Activated CD8-positive, alpha-beta memory T cell treated with anti-CD3 and anti-CD28 coated beads for 24 hours (primary cell): ENCODE measurements around the gene DYNLT1.

Experiments used
- DNase-seq: peaks from one replicate; pipeline ENCODE4 v3.0.0-alpha.2; 2020

DYNLT1 gene

DNA sequence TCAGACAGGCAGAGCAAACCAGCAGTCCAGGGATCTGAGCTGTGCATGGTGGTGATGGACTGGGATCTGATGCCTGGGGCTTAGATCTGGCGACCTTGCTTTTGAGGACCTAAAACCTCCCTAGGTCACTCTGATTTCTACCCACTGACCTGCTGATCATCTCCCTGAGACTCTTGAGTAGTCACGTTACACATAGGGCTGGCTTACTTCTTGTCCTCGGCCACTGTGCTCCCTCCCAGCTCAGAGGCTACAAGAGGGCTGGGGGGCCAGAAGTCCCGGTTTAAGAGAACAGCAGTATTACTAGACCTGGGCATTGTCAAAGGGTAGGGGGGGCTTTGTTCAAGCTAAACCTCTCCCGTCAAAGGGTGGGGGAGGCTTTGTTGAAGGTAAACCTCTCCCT is 5.5 kb downstream of the DYNLT1 start:
- DNase-seq, result peak; percentile 47

DNA sequence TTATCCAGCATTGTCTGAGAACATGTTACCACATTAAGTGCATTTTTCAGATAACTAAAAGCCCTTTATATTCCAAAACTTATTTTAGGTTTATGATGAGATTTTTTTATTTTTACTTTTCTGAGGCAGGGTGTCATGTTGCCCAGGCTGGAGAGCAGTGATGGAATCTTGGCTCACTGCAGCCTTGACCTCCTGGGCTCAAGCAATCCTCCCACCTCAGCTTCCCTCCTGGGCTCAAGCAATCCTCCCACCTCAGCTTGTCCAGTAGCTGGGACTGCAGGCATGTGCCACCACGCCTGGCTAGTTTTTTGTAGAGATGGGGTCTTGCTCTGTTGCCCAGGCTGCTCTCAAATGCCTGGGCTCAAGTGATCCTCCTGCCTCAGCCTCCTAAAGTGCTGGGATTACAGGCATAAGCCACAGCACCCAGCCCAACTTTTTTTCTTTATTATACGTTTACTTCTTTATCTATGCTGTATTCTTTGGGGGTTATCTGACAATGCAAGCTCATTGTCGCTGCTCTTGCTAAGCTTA is 6.2 kb downstream of the DYNLT1 start:
- peak; percentile 45 for DNase-seq

DNA sequence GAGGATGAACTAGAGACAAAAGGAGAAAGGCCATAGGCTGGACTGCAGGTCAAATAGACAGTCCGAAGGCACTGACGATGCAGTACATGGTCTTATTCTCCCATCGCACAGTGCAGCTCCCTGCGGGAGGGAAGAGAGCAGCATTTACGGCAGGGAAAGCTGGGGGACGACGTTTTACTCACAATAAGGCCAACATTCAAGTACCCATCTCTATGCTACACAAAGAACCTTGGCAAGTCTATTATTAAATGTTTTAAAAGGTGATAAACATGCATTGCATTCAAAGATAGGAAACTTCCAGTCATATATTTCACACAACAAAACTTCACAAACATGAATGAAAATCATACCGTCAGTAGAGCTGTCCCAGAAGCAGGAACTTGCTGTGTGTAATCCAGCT is 7.8 kb downstream of the DYNLT1 start:
- no peak for DNase-seq

DNA sequence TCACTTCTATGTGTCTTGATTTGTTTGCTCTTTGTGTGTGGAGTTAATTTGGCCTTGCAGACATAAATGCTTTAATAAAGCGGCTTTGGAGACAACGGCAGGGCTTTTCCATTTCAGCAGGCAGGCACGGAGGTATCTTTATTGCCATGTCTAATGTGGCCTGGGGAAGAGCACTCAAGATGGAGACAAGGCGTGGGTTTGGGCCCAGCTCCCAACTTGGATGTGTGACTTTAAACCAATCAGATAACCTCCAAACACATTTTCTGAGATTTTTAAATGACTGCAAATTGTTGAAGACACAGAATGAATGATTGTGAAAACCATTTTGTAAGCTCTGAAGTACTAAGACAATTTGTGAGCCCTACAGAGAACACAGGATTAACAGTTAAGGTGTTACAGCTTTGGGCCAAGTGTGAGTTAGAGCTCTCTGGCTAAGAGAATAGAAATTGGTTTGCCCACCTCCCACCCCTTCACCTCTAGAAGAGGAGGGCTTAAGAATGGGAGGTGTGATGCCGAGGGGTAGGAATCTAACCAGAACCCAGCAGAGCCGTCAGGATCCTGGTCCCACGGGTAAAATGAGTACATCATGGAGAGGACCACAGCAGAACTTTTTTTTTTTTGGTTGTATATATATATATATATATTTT is 9.0 kb downstream of the DYNLT1 start:
- DNase-seq, result no peak

DNA sequence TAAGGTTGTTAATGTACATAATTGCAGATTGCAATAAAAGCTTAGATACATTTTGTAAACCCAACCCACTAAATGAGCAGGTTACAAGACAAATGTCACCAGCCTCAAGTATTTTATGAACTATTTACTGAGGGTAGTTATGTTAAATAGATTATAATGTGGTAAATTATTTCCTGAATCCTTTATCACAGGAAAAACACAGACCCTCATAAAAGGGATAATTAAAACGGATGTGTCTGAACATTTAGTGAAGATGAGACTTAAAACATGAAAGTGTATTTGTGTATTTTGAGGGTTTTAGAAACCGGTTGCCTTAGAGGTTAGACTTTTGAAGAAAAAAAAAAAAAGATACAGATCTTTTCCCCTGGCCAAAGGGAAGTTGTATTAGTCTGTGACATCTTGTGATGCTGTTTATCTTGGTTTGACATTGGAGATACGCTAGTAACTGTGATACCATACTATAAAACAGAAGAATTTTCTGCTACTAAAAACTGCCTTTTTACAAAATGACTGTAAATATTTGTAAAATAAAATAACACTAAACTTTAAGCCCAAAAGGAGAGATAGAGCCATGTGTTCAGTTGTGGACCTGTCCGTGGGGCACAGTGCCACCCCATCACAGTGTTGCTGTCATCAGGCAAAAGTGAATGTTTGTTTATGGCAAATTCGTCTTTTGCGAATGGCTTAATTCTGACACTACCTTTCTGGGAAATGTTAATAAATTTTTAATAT is 9.7 kb downstream of the DYNLT1 start:
- DNase-seq, result no peak

DNA sequence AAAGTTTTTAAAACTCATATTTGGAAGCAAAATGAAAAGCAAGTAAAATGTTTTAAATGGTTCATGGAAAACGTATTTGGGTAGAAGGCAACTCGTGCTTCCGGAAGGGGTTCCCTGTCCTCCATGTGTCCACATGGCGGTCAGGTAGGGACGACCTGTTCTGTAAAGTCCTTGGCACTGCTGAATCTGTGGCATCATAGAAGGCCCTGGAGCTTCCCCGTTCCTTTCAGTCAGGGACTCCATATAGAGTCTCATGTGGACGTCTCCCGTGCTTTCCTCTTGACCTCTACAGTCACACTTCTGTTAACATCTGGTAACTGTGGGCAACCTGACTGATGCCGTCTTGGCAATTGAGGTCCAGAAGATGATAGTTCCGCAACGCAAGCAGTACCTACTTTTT is 11.4 kb downstream of the DYNLT1 start:
- DNase-seq, result peak; percentile 51

DNA sequence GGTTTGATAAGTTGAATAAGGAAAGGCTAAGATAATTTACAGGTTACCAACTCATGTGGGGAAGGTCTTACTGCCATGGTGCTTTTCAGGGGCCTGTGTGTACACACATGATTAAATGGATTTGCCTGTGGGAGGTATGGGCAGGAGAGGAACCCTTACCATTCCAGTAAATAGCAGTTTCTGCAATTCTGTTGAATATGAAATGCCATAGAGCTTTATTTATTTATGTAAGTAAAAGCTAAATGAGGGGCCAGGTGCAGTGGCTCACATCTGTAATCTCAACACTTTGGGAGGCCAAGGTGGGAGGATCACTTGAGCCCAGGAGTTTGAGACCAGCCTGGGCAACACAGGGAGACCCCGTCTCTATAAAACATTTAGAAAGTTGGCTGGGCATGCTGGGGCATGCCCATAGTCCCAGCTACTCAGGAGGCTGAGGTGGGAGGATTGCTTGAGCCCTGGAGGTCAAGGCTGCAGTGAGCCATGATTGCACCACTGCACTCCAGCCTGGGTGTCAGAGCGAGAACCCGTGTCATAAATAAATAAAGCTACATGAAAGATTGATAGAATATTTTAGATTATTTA is 11.9 kb downstream of the DYNLT1 start:
- peak; percentile 45 for DNase-seq

DNA sequence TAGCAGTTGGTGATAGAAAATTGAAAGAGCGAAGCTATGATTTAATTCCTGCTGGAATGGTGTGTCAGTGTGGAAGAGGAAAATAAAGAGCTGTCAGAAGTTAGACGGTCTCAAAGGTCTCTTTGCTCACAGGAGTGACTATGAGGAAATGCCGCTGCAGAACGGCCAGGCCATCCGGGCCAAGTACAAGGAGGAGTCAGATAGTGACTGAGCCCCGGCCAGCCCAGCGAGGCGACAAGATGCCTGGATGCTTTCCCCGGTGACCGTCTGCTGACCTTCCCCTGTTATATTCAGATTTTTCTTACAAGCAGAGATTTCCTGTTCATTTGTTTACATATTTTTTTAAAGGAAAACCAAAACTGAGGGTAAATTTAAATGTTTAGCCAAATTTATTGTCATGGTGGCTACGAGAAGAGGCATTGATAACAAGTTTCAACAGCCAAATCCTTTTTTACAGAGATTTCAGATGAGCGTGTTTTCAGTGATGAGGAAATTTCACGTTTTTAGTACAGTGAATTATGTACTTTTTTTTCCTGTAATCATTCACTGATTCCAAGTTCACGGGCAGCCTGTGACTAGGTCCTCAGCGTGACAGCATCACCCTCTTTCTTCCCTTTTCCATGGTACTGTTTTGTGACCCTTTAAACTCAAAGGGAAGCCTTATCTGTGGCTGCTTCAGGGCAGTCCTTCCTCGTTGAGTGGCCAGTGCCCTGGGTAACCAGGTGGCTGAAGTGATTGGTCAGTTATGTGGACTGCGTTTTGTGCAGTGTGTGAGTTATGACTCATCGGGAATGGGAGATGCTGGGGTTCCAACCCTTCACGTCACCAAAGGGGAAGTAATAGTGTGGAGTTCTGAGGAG is 12.6 kb downstream of the DYNLT1 start:
- peak; percentile 49 for DNase-seq

DNA sequence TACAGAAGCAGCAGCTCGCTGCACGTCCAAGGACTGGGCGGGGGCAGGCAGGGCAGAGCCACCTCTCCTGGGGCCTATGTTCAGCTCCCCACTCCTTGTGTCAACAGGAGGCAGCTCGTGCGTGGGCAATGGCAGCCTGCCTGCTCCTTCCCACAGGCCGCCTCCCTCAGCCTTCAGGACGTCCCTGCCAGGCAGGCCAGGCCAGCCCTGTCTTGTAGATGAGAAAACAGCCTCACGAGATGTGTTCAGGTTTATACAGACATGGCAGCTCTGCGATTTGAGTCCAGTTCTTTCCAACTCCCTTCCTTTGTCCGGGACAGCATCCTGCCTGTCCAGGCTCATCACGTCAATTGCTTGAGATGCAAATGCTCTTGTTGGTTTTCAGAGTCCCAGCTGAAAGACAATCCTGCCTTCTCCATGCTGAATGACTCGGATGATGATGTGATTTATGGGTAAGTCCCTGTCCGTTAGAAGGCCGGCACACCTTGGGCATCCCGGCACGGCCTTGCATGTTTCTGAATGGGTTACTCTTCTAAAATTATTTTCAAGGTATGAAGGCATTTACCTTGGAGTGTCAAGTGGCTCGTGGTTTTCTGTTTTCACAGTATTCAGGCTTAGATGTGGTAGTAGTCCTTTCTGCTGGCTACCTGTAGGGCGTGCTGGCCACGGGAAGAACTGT is 13.5 kb downstream of the DYNLT1 start:
- peak; percentile 56 for DNase-seq

DNA sequence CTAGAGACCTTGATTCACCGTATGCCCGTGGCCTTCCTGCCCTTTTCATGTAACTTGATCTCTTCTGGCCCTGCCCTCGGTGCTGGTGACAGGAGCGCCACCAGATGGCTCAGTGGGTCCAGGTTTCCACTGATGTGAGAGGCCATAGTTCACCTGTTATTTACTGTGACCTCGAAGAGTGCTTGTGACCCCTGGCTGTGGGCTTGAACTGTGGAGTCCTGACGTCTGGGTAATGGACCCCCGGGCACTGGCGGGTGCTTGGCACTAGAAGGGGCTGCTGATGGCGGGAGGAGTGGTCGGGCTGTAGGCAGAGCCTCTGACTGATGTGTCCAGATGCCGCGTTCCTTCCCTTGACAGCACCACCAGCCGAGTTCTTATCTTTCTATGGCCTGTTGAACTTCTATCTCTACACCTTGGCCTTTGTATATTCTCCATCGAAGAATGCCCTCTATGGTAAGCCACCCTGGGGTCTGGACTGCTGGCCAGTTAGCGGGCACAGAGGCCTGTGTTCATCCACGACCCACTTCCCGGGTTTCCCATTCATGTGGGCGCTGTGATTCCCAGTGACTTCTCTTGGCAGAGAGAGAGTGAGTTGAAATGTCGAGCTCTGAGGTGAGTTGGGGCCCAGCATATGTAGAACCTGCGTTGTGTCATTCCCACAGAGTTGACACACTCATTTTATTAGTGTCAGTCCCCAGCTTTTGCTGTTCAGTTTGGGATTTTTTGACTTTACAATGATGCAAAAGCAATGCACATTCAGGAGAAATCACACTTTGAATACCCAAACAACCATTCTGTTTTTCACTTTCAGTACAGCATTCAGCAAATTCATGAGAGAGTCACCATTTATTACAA is 14.9 kb downstream of the DYNLT1 start:
- peak; percentile 59 for DNase-seq

DNA sequence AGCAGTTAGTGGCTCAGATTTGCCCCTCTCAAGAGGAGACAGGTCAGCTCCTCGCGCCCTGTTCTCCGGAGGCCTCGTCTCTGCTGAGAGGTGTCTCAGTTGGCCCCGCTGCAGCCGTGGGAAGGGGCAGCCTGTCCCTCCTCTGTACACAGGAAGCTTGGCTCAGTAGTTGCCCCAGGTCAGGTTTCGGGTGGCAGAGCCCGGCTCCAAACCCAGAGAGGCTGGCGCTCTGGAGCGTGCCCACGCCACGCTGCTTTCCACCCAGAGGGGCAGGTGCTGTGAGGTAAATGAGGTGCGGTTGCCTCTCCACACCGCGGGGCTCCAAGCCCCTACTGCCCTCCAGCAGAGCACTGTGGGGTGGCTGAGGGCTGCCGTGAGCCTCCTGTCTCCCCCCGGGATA is 16.0 kb downstream of the DYNLT1 start:
- peak; percentile 54 for DNase-seq

DNA sequence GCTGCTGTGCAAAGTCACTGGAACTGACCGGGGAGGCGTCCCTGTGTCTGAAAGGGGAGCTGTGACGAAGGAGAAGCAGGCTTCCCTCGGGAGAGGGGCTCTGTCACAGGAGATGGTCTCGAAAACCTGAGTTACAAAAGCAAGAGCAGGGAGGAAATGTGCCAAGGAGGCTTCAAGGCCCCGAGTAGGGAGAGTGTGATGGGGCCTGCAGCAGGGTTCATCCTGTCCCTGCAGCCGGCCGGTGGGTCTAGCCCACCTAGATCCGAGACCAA is 16.7 kb downstream of the DYNLT1 start:
- peak; percentile 49 for DNase-seq

DNA sequence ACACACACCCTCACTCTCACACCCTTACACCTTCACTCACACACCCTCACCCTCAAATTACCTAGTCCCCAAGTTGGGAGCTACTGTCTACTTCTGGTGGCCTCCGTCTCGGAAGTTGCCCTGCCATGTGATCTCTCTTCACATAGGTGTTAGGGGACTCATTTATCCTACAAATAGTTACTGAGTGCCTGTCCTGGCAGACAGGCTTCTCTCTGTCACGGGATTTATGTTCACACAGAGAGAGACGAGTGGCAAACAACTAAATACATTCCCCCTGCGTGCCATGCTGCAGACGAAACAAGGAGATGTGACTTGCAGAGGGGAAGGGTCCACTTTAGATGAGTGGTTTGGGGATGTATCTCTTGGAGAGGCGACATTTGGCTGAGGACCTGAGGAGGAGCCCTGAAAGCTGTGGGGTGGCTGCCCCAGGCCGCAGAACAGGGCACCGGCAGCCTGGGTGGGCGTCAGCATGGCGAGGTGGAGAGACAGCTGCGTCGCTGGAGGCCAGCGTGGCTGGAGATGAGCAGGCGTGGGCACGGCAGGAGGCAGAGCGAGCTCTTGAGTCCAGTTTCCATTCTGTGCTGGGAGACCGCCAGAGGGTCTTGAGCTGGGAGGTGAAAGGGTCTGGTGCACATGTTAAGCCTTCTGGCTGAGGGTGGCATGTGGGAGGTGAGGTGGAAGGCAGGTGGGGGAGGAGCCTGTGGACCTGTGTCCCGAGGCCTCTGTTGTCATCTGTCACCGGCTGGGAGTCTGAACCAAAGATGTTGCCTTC is 17.2 kb downstream of the DYNLT1 start:
- peak; percentile 51 for DNase-seq

DNA sequence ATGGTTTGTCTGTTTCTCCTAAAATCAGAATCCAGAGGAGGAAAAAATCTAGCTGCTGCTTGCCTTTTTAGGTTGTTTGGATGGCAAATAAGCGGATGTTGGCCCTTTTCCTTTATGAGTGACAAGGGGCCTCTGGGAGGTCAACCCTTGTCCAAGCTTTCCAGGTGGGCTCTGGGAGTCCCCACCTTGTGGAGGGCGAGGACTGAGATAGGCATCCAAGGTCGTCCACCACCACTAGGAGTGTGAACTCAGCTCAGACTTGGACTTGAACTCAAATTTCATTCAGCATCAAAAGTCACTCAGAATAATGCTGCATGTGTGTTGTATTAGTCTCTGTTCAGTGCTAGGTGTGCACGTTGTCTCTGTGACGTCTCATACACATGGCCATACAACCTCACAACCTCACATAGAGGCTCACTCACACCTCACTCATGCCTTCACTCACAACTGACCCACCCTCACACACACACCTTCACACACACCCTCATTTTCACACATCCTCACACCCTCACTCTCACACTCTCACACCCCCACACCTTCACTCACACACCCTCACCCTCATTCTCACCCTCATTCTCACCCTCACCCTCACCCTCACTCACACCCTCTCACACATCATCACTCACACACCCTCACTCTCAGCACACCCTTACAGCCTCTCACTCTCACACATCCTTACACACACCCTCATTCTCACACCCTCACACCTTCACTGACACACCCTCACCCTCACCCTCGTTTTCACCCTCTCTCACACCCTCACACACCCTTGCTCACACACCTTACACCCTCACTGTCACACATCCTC is 18.0 kb downstream of the DYNLT1 start:
- peak; percentile 38 for DNase-seq

DNA sequence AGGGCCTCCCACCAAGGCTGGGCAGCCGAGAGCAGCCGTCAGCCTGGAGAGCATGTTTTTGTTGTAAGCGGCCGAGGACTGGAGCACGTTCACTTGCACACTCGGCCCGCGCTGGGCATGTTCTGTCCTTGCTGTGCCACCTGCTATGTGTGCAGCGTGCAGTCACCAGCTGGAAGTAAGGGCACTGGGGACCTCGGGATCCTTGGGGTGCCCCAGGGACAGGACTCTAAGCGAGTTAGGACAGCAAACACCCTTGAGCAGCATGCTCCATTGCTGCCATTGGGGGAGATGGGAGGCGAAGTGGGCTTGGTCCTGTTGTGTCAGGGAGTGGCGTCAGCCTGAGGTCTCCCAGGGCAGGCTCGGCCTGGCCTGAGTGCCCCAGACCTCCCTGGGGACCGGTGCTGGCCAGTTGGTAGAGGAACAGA is 18.6 kb downstream of the DYNLT1 start:
- DNase-seq, result peak; percentile 43

DNA sequence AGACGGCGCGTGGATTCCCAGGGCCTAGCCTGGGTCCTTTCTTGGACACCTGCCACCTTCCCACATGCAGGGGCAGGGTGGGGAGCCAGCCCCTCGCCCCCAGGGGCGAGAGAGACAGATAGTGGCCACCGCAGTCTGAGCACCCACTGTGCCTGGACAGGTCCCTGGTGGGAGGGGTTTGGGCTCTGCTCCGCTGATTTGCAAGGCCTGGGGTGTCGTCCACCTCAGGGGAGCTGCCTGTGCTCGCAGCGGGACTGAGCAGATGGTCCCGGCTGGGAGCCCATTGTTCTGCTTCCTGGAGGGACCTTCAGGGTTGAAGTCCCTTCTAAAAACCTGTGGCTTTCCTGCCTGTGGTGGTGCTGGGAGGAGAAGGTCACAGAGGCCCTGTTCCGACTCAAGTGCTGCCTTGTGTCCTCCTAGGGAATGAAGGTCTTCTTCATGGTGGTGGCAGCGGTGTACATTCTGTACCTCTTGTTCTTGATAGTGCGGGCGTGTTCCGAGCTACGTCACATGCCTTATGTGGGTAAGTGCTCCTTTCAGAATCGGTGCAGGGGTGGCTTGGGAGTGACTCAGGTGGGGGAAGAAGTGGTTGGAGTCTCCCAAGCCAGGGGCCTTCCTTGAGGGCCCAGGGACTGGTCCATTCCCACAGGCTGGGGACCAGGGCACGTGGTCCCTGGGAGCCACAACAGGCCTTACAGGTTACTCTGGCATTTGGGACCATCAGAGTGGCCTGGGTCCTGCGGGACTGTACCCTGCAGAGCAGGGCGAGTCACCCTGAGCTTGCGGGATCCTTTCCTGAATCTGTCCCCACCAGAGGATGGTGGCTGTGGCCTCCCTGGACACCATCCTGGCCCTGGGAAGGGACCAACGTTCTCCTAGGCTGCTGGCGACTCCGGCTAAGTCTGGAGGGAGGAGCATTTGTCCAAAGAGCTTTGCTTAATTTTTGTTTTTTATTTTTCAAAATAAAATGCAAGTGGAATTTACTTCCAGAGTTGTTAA is 19.6 kb downstream of the DYNLT1 start:
- peak; percentile 49 for DNase-seq

DNA sequence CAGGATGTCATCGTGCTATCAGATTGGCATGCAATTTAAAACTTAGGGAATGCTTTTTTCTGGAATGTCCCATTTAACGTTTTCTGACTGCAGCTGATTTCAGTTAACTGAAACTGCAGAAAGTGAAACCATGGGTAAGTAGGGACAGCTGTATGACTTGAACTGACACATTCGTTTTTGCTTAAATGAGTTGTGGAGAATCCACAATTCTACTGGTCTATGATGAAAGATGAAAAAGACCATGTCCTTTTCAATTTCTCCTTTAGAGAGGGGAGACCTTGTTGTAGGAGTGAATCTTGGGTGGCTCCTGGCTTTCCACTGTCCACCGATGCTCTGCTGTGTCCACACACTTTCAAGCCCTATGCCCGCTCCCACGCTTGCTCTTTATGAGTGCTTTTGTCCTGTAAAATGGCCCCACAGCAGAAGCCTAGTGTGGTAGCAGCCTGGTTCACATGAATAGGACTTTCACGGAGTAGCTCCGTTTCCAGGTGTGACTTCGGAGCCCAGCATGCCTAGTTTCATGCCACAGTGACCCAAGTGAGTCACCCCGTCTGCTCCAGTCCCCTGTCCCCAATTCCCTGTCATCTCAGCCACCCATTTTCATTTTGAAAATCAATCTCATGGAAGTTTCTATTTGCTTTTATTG is 21.9 kb downstream of the DYNLT1 start:
- peak; percentile 35 for DNase-seq
